Astrocyte of the spinal cord (primary cell): ENCODE data around the gene TOP2B.
A peak's percentile ranks its signal among the peaks of the same experiment; 100 is the strongest.

Experiments
- DNase-seq: peaks from one replicate; pipeline ENCODE4 v3.0.0; 2011; ENCODE audit warnings: low read depth, low spot score
- H3K4me3 ChIP-seq: 2 replicates; pipeline ENCODE4 v1.5.1; 2011; ENCODE audit warnings: low read depth, mild to moderate bottlenecking, low read length, moderate library complexity
- CTCF ChIP-seq: IDR thresholded peaks from 2 replicates; pipeline ENCODE4 v1.5.1; 2012; ENCODE audit warnings: low read depth, mild to moderate bottlenecking, low read length, inconsistent platforms
- in situ Hi-C: cut with HindIII; loops from 2 replicates; pipeline ENCODE4 v1.10.0; 2017; ENCODE audit warnings: low sequenced_read_pairs

TOP2B gene

GRCh38 chr3:25583343-25583742, 81.4 kb downstream of the TOP2B start:
- in situ Hi-C loops: no loop called here
- no peak overlapping the region for H3K4me3 ChIP-seq
- no peak for DNase-seq
- TF ChIP-seq CTCF: no peak

DNA sequence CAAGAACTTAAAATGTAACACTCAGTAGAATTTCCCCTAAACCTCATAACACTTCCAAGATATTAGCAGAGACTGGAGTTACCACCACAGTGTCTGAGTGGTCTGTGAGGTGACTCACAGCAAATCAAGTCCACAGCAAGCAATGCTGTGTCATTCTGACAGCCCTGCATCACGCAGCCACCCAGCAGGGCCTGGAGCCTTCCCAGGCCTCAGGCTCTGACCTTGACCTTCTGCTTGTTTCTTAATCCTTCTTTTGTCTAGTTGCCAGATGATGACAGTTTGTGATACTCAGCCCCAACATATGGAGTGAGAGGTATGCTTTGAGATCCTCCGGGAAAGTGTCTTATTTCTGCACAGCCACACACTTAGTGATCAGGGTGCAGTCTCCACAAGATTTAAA, 82.5 kb downstream of the TOP2B start:
- in situ Hi-C loops: no loop called here
- H3K4me3 ChIP-seq: no peak overlapping the region
- no peak for TF ChIP-seq CTCF
- peak; percentile 86 for DNase-seq

GRCh38 chr3:25581823-25582222, 82.9 kb downstream of the TOP2B start:
- in situ Hi-C loops: no loop called here
- H3K4me3 ChIP-seq: no peak overlapping the region
- TF ChIP-seq CTCF: no peak
- no peak for DNase-seq

DNA sequence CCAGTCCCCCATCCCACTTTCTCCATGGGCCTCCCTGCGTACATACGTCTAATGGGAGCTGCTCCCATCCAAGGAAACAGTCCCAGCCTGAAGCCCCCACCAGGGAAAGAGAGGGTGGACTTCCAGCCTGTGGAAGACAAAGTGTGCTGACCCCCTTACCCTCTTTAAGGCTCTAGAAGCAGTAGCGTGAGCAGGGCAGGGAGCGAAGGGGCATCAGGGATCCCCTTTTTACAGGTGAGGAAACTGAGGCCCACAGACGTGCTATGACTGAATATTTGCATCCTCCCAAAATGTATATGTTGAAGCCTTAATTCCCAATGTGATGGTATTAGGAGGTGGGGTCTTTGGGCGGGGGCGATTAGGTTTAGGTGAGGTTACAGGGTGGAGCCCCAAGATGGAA, 83.4 kb downstream of the TOP2B start:
- no peak overlapping the region for H3K4me3 ChIP-seq
- no peak for TF ChIP-seq CTCF
- no peak for DNase-seq
- in situ Hi-C loops: no loop called here

DNA sequence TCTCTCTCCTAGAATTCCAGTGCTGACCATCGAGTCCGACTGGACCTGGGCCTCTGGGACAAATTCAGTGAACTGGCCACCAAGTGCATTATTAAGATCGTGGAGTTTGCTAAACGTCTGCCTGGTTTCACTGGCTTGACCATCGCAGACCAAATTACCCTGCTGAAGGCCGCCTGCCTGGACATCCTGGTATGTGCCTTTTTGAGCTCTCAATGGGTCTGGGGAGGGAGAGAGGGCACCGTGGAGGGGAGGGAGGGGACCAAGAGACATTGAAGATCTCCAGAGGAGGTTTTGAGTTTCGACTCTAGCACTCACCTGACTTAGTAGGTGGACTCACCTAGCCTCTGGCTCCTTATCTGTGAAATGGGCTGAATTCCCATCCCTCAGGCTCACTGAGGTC, 84.2 kb downstream of the TOP2B start:
- no peak overlapping the region for H3K4me3 ChIP-seq
- in situ Hi-C loops: no loop called here
- TF ChIP-seq CTCF: no peak
- DNase-seq: no peak

GRCh38 chr3:25578059-25578458, 86.6 kb downstream of the TOP2B start:
- no peak for DNase-seq
- in situ Hi-C loops: no loop called here
- no peak for TF ChIP-seq CTCF
- H3K4me3 ChIP-seq: no peak overlapping the region

DNA sequence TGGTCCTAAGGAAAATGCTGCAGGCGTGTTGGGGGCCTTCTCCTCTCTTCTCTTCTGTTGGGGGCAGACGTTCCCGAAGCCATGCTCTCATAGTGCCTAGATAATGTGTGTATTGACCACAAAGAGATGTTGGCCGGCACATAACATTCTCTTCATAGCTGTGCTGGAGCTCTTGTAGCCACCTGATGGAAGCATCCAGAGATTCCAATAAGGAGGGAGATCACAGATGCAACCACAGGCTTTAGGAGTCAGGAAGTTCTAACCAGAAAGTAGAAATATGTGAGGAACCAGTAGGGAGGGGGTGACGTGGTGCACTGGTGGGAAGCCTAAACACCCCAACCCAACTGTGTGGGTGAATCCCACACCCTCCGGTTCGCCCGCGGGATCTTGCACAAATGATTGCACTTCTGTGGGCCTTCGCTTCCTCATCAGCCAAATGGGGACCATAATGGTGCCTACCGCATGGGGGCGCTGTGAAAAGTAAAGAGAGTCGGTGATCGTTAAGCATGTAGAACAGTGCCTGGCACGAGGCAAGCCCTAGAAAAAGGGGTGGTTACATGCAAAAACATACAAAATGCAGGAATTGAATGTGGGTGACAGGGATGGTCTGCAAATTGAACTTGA, 87.8 kb downstream of the TOP2B start:
- TF ChIP-seq CTCF: no peak
- in situ Hi-C loops: no loop called here
- DNase-seq: no peak
- H3K4me3 ChIP-seq: no peak overlapping the region
